Mesenchymal stem cell (in vitro differentiated cells and primary cell): ENCODE measurements around the gene FBXW11.

ENCODE experiments used
- DNase-seq: peaks from one replicate; pipeline ENCODE4 v3.0.0-alpha.2; 2013
- H2AFZ ChIP-seq: one replicate; pipeline ENCODE4 v1.6.1; 2013; ENCODE audit warnings: low read depth, mild to moderate bottlenecking, control low read depth, inconsistent platforms, low read length, moderate library complexity
- H2AK5ac ChIP-seq: 2 replicates; pipeline ENCODE4 v1.6.1; 2013; ENCODE audit warnings: low read length, moderate library complexity, mild to moderate bottlenecking, inconsistent platforms; ENCODE audit not compliant: severe bottlenecking
- H2BK120ac ChIP-seq: one replicate; pipeline ENCODE4 v1.6.1; 2013; ENCODE audit warnings: low read depth, mild to moderate bottlenecking, inconsistent platforms, low read length, moderate library complexity
- H2BK12ac ChIP-seq, 2 experiments: one replicate each; pipeline ENCODE4 v1.6.1; 2013; ENCODE audit warnings: inconsistent platforms in 2 of 2, low read length in 2 of 2, mild to moderate bottlenecking in 2 of 2, moderate library complexity in 2 of 2, control low read depth in 1 of 2
- H2BK15ac ChIP-seq: one replicate; pipeline ENCODE4 v1.6.1; 2013; ENCODE audit warnings: mild to moderate bottlenecking, low read depth, inconsistent platforms; ENCODE audit not compliant: poor library complexity, severe bottlenecking
- H2BK5ac ChIP-seq: 2 replicates; pipeline ENCODE4 v1.6.1; 2013; ENCODE audit warnings: low read depth, mild to moderate bottlenecking, low read length, control low read depth, inconsistent platforms; ENCODE audit not compliant: poor library complexity, severe bottlenecking
- H3K14ac ChIP-seq, 2 experiments: one replicate each; pipeline ENCODE4 v1.6.1; 2013; ENCODE audit warnings: inconsistent platforms in 2 of 2, low read length in 2 of 2, control low read depth in 1 of 2, mild to moderate bottlenecking in 1 of 2, moderate library complexity in 1 of 2
- H3K18ac ChIP-seq, 2 experiments: one replicate each; pipeline ENCODE4 v1.6.1; 2013; ENCODE audit warnings: inconsistent platforms in 2 of 2, low read length in 2 of 2, control low read depth in 1 of 2, low read depth in 1 of 2, mild to moderate bottlenecking in 1 of 2
- H3K23ac ChIP-seq, 2 experiments: one replicate each; pipeline ENCODE4 v1.6.1; 2013; ENCODE audit warnings: inconsistent platforms in 2 of 2, low read length in 2 of 2, mild to moderate bottlenecking in 2 of 2, moderate library complexity in 2 of 2, control low read depth in 1 of 2
- H3K27ac ChIP-seq: 2 replicates; pipeline ENCODE4 v1.5.1; 2013; ENCODE audit warnings: mild to moderate bottlenecking, moderate library complexity, low read length, control low read depth, inconsistent platforms; ENCODE audit not compliant: poor library complexity, severe bottlenecking
- H3K27me3 ChIP-seq, 2 experiments: 2 replicates each; pipeline versions ENCODE4 v1.6.1 to v1.7.0; 2013; ENCODE audit warnings: low read length in 2 of 2, mild to moderate bottlenecking in 2 of 2, moderate library complexity in 2 of 2, control low read depth in 1 of 2, inconsistent platforms in 1 of 2; ENCODE audit not compliant: control insufficient read depth in 1 of 2, insufficient read depth in 1 of 2
- H3K36me3 ChIP-seq, 2 experiments: 2 replicates each; pipeline versions ENCODE4 v1.6.1 to v1.7.0; 2013; ENCODE audit warnings: low read length in 2 of 2, control low read depth in 1 of 2, inconsistent platforms in 1 of 2, low read depth in 1 of 2, mild to moderate bottlenecking in 1 of 2; ENCODE audit not compliant: insufficient read depth in 2 of 2, control insufficient read depth in 1 of 2
- H3K4ac ChIP-seq, 2 experiments: one replicate each; pipeline ENCODE4 v1.6.1; 2013; ENCODE audit warnings: inconsistent platforms in 2 of 2, low read length in 2 of 2, mild to moderate bottlenecking in 2 of 2, moderate library complexity in 2 of 2, control low read depth in 1 of 2, low read depth in 1 of 2
- H3K4me1 ChIP-seq: 2 replicates; pipeline ENCODE4 v1.6.1; 2013; ENCODE audit warnings: low read depth, low read length, control low read depth; ENCODE audit not compliant: control insufficient read depth, insufficient read depth
- H3K4me2 ChIP-seq: 2 replicates; pipeline ENCODE4 v1.6.1; 2013; ENCODE audit warnings: low read length, mild to moderate bottlenecking, inconsistent platforms; ENCODE audit not compliant: poor library complexity, severe bottlenecking
- H3K4me3 ChIP-seq, 2 experiments: 2 replicates each; pipeline versions ENCODE4 v1.5.1 to v1.7.0; 2013; ENCODE audit warnings: low read length in 2 of 2, mild to moderate bottlenecking in 2 of 2, control low read depth in 1 of 2, low read depth in 1 of 2; ENCODE audit not compliant: insufficient read depth in 1 of 2
- H3K79me1 ChIP-seq: replicated peaks from 2 replicates; pipeline ENCODE4 v1.6.1; 2013; ENCODE audit warnings: mild to moderate bottlenecking, control low read depth, low read length, inconsistent platforms; ENCODE audit not compliant: poor library complexity, severe bottlenecking
- H3K9ac ChIP-seq: 2 replicates; pipeline ENCODE4 v1.7.0; 2013; ENCODE audit warnings: mild to moderate bottlenecking, low read length, moderate library complexity
- H3K9me3 ChIP-seq: 2 replicates; pipeline ENCODE4 v1.7.0; 2013; ENCODE audit warnings: mild to moderate bottlenecking, low read length; ENCODE audit not compliant: control insufficient read depth
- H4K8ac ChIP-seq: one replicate; pipeline ENCODE4 v1.6.1; 2013; ENCODE audit warnings: inconsistent platforms, mild to moderate bottlenecking, low read length, moderate library complexity
- H4K91ac ChIP-seq: one replicate; pipeline ENCODE4 v1.6.1; 2013; ENCODE audit warnings: mild to moderate bottlenecking, low read length, inconsistent platforms
- WGBS: methylation state at CpG from one replicate; pipeline ENCODE4 v1.1.7; 2013; ENCODE audit warnings: mixed read lengths; 5-methylcytosine and 5-hydroxymethylcytosine counted together

FBXW11 gene

DNA sequence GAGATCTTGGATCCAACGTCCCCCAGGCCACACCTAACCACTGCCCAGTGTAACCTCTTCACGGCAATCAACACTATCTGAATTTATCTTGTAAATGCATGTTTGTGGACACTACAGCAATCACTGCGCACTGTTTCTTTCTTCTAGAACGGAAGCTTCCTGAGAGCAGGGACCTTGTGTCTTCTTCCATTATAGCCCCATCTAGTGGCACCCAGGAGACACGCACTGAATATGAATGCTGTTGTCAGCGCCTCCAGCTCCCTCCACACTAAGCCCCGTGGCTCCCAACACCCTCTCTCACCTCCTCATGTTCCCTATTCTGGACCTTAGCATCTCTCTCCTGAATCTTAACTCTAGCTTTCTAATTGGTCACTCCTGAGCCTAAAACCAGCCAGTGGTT is 148.1 kb downstream of the FBXW11 start:
- no peak overlapping the region for H3K14ac ChIP-seq
- H3K9ac ChIP-seq: no peak overlapping the region
- H4K91ac ChIP-seq: no peak overlapping the region
- no peak overlapping the region for H2BK12ac ChIP-seq
- H2BK120ac ChIP-seq: no peak overlapping the region
- no peak overlapping the region for H3K18ac ChIP-seq
- H3K79me1 ChIP-seq: peaks cover 28% of the 10 kb centered on the region
- peaks cover 6% of the 10 kb centered on the region for H3K4me1 ChIP-seq
- H2BK15ac ChIP-seq: no peak overlapping the region
- no peak overlapping the region for H3K4ac ChIP-seq
- H3K27ac ChIP-seq: no peak overlapping the region
- no peak overlapping the region for H3K4me2 ChIP-seq
- H3K4me3 ChIP-seq: no peak overlapping the region
- no peak overlapping the region for H4K8ac ChIP-seq
- no peak overlapping the region for H2AK5ac ChIP-seq
- H3K36me3 ChIP-seq: peaks cover 17 to 31% of the 10 kb centered on the region in 2 experiments
- DNase-seq: no peak
- H3K23ac ChIP-seq: no peak overlapping the region
- no peaks in the 10 kb centered on the region for H3K9me3 ChIP-seq
- no peak overlapping the region for H2BK5ac ChIP-seq
- H3K27me3 ChIP-seq: no peaks in the 10 kb centered on the region
- H2AFZ ChIP-seq: no peak overlapping the region
- WGBS: 93% methylated on average over 7 of the region's 7 CpGs

- H2BK12ac ChIP-seq: no peak overlapping the region
- no peak overlapping the region for H3K18ac ChIP-seq
- no peak overlapping the region for H3K27ac ChIP-seq
- H3K9me3 ChIP-seq: no peaks in the 10 kb centered on the region
- no peak overlapping the region for H3K9ac ChIP-seq
- peak overlapping the region; percentile 15 for H4K91ac ChIP-seq
- H3K23ac ChIP-seq: no peak overlapping the region
- no peak overlapping the region for H2BK5ac ChIP-seq
- peaks cover 26% of the 10 kb centered on the region for H3K79me1 ChIP-seq
- H3K4ac ChIP-seq: no peak overlapping the region
- H3K4me3 ChIP-seq: no peak overlapping the region
- 62% methylated on average over 12 of the region's 12 CpGs for WGBS
- no peak for DNase-seq
- H2BK15ac ChIP-seq: no peak overlapping the region
- H3K27me3 ChIP-seq: no peaks in the 10 kb centered on the region
- H2AK5ac ChIP-seq: no peak overlapping the region
- no peak overlapping the region for H3K4me2 ChIP-seq
- H3K4me1 ChIP-seq: peaks cover 4% of the 10 kb centered on the region
- H2BK120ac ChIP-seq: no peak overlapping the region
- no peak overlapping the region for H3K14ac ChIP-seq
- H3K36me3 ChIP-seq: peaks cover 18 to 24% of the 10 kb centered on the region in 2 experiments
- no peak overlapping the region for H4K8ac ChIP-seq
- no peak overlapping the region for H2AFZ ChIP-seq
Measured at GRCh38 chr5:171857489-171857876, 149.0 kb downstream of the FBXW11 start.

DNA sequence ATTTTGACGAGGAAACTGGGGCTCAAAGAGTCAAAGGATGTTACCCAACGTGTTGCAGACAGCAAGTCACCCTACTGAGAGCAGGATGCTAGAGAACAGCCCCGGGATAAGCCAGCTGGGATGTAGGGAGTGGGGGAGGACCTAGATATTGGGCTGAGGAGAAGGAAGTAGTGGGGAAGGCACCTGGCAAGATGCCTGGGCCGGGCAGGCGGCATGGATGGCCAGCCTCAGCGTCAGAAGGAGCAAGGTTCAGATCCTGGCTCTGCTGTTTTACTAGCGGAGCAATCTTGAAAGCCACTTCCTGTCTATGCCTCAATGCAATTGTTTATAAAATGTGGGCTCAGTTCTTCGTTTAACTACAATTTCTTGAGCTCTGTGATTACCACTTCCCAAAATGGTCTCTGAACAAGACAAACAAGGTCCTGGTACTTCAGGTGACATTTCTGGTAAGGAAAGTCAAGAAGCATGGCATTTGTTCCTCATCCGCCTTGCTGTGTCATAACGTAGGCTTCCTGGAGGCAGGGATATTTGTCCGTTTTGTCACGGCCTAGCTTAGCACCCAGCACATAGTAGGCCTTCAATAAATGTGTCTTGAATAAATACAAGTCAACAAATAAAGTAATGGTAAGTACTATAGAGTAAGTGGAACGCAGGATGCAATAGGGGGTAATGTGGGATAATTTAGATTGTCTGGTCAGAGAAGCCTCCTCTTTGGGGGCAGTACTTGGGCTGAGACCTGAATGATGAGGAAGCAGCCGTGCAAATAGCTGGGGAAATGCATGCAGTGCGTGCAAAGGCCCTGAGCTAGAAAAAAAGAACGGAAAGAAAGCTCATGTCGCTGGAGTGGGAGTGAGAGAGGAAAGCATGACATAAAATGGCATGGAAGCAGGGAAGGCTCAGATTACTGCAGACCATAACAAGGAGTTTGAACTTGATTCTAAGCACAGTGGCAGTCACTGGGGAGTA is 150.4 kb downstream of the FBXW11 start:
- Histone ChIP-seq H2BK5ac (no peak overlapping the region), H3K27me3 (no peaks in the 10 kb centered on the region), H3K18ac (no peak overlapping the region), H3K9ac (no peak overlapping the region), H3K23ac (no peak overlapping the region), H3K9me3 (no peaks in the 10 kb centered on the region), H2BK15ac (no peak overlapping the region), H3K4me2 (no peak overlapping the region), H3K79me1 (peaks cover 19% of the 10 kb centered on the region), H2BK12ac (no peak overlapping the region), H4K8ac (no peak overlapping the region), H3K4ac (no peak overlapping the region), H2AFZ (no peak overlapping the region), H3K36me3 (peaks cover 18 to 22% of the 10 kb centered on the region in 2 experiments), H3K27ac (no peak overlapping the region), H2BK120ac (no peak overlapping the region), H4K91ac (no peak overlapping the region), H3K14ac (no peak overlapping the region), H2AK5ac (no peak overlapping the region), H3K4me1 (peaks cover 4% of the 10 kb centered on the region), H3K4me3 (no peak overlapping the region)
- WGBS: 88% methylated on average over 17 of the region's 17 CpGs
- peak; percentile 9 for DNase-seq

DNA sequence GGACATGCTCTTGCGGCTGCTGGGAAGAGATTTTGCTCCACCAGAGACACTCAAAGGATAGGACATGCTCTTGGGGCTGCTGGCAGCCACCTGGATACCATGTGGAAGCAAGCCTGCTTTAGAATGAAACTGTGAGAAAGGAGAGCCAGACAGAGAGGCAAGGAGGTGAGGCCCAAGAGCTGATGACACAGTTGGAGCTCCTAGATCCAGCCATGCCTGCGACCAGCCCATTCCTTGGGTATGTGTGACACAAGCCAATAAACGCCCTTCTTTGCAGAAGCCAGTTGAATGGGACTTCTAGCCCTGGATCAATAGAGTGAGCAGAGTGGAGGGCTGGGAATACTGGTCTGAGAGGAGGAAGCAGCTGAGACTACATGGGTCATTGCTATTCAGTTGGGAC is 151.2 kb downstream of the FBXW11 start:
- no peak overlapping the region for H3K9ac ChIP-seq
- H3K9me3 ChIP-seq: no peaks in the 10 kb centered on the region
- H3K27ac ChIP-seq: no peak overlapping the region
- no peak for DNase-seq
- no peak overlapping the region for H4K8ac ChIP-seq
- no peak overlapping the region for H2AFZ ChIP-seq
- H3K4me2 ChIP-seq: no peak overlapping the region
- H2BK5ac ChIP-seq: no peak overlapping the region
- no peak overlapping the region for H3K14ac ChIP-seq
- peaks cover 4% of the 10 kb centered on the region for H3K4me1 ChIP-seq
- no peak overlapping the region for H2BK15ac ChIP-seq
- peaks cover 16 to 22% of the 10 kb centered on the region in 2 experiments for H3K36me3 ChIP-seq
- peaks cover 15% of the 10 kb centered on the region for H3K79me1 ChIP-seq
- H2BK120ac ChIP-seq: no peak overlapping the region
- H4K91ac ChIP-seq: no peak overlapping the region
- H2BK12ac ChIP-seq: no peak overlapping the region
- WGBS: 98% methylated on average over 3 of the region's 3 CpGs
- no peak overlapping the region for H2AK5ac ChIP-seq
- no peaks in the 10 kb centered on the region for H3K27me3 ChIP-seq
- H3K23ac ChIP-seq: no peak overlapping the region
- H3K4ac ChIP-seq: no peak overlapping the region
- no peak overlapping the region for H3K4me3 ChIP-seq
- no peak overlapping the region for H3K18ac ChIP-seq
